ENCODE measurements around the gene CCR5.

- TF ChIP-seq CTCF (IDR thresholded peaks at IDR 0.05) (no peak), POLR2AphosphoS5 (IDR thresholded peaks at IDR 0.05; ENCODE audit: low read depth, low read length) (no peak), SIN3A (IDR thresholded peaks at IDR 0.05; ENCODE audit: borderline replicate concordance, insufficient read depth, low read depth, low read length) (no peak), REST (IDR thresholded peaks at IDR 0.05; ENCODE audit: insufficient read depth in 1 of 2, low read depth in 2 of 2, low read length in 1 of 2) (no peak), TCF7L2 (IDR thresholded peaks at IDR 0.05; ENCODE audit: low read depth, low read length) (no peak)
Measured at GRCh38 chr3:46349484-46350261, 21.1 kb upstream of the CCR5 start.

Data from Panc1 (cell line).